Jurkat, Clone E6-1 (cell line): ENCODE results near the gene CMTM1.
"Not testable (repeated sequence)": the region's sequence is repeated elsewhere in the genome, so short reads cannot be mapped to it uniquely, and the experiment has no call there.

Experiments
- DNase-seq: peaks from one replicate; pipeline ENCODE4 v3.0.0-alpha.2; 2011; ENCODE audit warnings: low read depth, low spot score
- H3K4me3 ChIP-seq: 2 replicates; pipeline ENCODE4 v1.5.1; 2011; ENCODE audit warnings: mild to moderate bottlenecking, low read length, control low read depth, moderate library complexity

CMTM1 gene

DNA sequence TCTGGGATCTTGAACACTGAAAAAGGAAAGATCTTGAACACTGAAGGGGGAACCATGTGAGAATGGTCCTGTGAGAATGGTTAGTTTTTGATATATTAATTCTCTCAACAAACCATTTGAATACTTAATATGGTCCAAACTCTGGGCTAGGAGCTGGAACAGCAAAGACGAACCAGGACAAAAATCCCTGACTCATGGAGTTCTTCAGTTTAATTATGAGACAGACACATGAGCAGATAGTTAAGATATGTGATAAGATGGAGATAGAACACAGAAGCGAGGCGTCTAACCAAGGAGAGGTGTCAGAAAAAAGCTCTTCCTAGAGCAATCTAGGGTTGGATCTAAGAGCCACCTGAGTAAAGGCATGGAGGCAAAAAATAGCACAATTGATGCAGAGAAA, 12.2 kb upstream of the CMTM1 start:
- no peak overlapping the region; the same call in 1 of the 2 replicates for H3K4me3 ChIP-seq
- no peak for DNase-seq

DNA sequence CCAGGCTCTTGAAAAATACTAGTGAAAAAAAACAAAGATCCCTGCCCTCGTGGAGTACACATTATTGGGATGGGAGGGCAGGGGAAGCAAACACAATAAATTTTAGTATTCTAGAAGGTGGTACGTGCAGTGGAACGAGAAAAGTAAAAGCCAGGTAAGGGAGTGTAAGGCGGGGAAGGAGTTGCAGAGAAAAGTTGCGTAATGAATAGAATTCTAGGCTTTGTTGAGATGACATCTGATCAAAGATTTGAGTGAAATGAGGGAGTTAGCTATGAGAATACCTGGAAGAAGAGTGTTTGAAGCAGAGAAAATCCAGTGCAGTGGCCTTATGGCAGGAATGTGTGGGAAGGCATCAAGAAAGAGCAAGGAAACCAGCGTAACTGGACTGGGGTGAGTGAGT, 11.7 kb upstream of the CMTM1 start:
- no peak overlapping the region for H3K4me3 ChIP-seq
- no peak for DNase-seq

DNA sequence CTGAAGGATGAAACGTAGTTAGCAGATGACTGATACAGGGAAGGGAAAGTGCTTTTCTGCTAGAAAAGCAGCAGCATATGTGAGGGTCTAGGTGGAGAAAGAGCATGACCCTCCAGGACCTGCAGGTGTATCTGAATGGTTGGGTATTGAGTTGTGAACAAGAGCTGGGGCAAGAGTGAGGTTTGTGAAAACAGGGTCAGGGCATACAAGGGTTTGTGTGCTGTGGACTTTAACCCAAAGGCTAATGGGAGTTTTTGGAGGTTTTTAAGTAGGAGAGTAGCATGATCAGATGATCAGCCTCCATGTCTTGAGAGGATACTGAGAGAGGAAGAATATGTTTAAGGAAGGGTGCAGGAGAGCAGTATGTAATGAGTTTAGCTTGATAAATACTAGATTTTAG, 6.1 kb upstream of the CMTM1 start:
- H3K4me3 ChIP-seq, result no peak overlapping the region
- no peak for DNase-seq

GRCh38 chr16:66561381-66562080, 4.7 kb upstream of the CMTM1 start:
- peak; percentile 85 for DNase-seq
- H3K4me3 ChIP-seq, result peak overlapping the region; percentile 27

GRCh38 chr16:66562409-66562808, 3.8 kb upstream of the CMTM1 start:
- DNase-seq, result no peak
- peak overlapping the region; percentile 15 for H3K4me3 ChIP-seq

- peak; percentile 79 for DNase-seq
- peak overlapping the region; percentile 15 for H3K4me3 ChIP-seq
Measured at GRCh38 chr16:66562986-66563385, 3.3 kb upstream of the CMTM1 start.

DNA sequence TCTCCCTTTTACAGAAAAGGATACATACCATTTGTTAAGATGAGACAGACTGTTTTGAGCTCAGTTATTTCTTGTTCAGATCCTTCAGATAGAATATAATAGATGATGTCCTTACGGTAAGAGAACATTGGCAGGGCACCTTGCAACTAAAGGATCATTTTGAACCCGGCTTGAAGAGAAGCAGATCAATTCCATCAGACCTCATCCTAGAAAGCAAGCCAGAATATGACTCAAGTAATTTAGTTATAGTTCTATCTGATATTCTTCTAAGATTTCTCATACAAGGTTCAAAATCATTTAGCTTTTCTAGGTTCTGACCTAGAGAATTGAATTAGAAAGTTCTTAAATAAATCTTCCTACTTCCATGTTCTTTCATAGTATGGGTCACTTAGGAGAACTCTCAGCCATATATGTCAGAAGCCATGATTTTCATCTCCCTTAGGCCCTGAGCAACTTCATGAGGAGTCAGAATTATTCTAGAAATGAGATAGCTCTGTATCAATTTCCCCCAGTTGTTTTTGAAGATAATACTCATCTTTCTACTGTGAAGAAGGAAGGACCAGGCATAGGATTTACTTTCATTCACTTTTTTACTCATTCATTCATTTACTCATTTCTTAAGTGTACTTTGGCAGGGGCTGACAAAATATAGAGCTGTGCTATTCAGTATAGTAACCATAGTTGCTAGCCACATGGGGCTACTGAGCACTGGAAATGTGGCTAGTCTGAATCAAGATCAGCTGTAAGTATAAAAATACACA, 2.5 kb upstream of the CMTM1 start:
- no peak overlapping the region for H3K4me3 ChIP-seq

GRCh38 chr16:66567270-66567669, 1.0 kb downstream of the CMTM1 start:
- DNase-seq, H3K4me3 ChIP-seq: not testable (repeated sequence)

More for the DNA sequence above, 2.5 kb upstream of the CMTM1 start:
- no peak for DNase-seq

DNA sequence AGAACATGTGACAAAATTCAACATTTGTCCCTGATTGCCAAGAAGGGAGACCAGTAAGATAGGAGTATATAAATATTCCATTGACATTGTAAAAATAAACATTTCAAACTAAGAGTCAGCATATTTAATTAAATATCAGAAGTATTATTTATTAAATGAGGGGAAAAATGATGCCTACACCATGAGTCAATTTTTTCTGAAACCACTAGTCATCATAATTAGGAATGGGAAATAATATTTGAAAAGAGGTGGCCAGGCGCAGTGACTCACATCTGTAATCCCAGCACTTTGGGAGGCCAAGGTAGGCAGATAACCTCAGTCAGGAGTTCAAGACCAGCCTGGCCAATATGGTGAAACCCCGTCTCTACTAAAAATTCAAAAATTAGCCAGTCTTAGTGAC, 2.1 kb downstream of the CMTM1 start:
- DNase-seq, result no peak

GRCh38 chr16:66569131-66569530, 2.9 kb downstream of the CMTM1 start:
- H3K4me3 ChIP-seq, result no peak overlapping the region
- no peak for DNase-seq

More for the DNA sequence above, 2.1 kb downstream of the CMTM1 start:
- no peak overlapping the region for H3K4me3 ChIP-seq

- DNase-seq, result no peak
- no peak overlapping the region for H3K4me3 ChIP-seq
Measured at GRCh38 chr16:66569827-66570405, 3.7 kb downstream of the CMTM1 start.

DNA sequence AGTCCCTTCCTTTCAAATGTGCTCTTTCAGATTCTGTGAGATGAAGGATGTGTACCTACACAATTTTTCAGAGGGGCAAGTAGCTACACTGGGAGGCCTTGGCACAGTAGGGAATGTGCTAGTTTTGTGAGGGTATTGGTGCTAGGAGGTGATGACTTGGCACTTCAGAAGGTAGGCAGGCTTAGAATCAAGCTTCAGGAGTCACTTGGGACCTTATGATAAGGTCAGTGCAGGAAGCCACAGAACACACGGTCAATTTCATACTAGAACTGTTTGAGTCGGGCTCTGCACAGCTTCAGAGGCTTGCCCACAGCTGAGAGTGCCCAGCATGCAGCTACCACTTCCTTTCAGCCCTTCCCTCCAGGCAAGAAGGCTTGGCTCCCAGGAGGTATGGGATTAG, 6.1 kb downstream of the CMTM1 start:
- H3K4me3 ChIP-seq, result no peak overlapping the region
- DNase-seq, result no peak

GRCh38 chr16:66574081-66574480, 7.8 kb downstream of the CMTM1 start:
- no peak for DNase-seq
- H3K4me3 ChIP-seq, result no peak overlapping the region

GRCh38 chr16:66574531-66574930, 8.3 kb downstream of the CMTM1 start:
- no peak for DNase-seq
- no peak overlapping the region for H3K4me3 ChIP-seq

DNA sequence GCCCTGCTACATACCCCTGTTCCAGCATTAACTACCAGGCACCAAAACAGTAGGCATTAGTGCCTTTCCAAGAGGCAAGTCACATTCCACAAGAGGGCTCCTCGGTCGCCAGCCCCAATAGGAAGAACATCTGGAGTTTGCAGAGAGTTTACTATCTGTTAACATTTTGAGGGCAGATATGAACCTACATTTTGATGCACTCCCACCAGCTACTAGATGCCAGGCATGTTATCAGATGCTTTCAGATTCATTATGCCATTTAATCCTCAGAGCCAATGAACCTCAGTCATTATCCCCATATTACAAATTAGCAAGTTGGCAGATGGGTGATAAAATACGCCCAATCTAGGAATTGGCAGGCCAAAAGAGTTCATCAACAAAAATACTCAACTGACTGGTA, 8.8 kb downstream of the CMTM1 start:
- no peak overlapping the region for H3K4me3 ChIP-seq
- no peak for DNase-seq

DNA sequence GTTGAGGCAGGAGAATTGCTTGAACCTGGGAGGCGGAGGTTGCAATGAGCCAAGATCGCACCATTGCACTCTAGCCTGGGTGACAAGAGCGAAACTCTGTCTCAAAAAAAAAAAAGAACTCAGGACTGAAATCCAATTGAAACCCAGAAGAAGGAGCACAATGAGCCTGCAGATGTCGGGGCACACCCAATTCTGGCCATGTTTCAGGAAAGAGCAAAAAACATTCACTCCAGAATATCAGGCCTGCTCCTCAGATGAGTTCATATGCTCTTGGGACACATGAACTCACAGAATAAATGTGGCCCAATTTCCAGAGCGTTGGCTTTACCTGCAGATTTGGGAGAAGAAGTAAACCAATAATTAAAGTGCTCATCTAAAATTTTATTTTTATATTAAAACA, 10.1 kb downstream of the CMTM1 start:
- H3K4me3 ChIP-seq, result no peak overlapping the region
- no peak for DNase-seq

GRCh38 chr16:66578651-66579531, 12.7 kb downstream of the CMTM1 start, which contains the start of gene CMTM2:
CMTM2 (plus strand) TSS chr16:66579463; CDS start chr16:66579608, 145 bp downstream.
- no peak for DNase-seq
- no peak within 1 kb of the TSS for H3K4me3 ChIP-seq

DNA sequence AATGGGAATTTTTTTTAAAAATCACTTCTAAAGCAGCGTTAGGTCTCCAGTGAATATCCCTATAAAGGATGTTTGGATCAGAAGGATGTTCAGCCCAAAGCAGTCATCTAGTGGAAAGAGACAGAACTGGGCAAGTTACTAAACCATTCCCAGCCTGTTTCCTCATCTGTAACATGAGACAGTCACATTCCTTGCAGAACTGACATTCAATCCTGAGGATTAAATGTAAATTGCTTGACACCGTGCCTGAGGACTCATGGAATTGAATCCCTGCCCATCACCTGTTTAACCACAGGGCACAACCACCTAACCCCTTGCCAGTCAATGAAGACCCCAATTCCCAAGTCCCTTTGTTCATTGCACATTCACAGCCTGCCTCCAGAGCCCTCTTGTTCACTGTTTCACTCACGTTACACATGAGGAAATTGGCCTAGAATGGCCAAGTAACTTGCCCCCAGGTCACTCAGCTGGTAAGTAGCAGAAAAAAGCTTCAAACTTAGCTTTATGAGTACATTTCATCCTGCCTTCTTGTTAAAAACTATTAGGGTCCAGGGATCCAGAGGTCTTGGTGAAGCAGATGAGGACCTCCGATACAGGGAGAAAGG, 14.5 kb downstream of the CMTM1 start:
- no peak overlapping the region for H3K4me3 ChIP-seq
- DNase-seq, result no peak
